OCI-LY3 (cell line): ENCODE data around the gene GSTM3.

Source experiments
- H2AFZ ChIP-seq: fragments of 200-600, 300-600 bp; shearing (Covaris generic); 2 replicates; pipeline ENCODE4 v1.6.0; 2014; ENCODE audit warnings: antibody characterized with exemption, low read depth, low read length
- H3K27ac ChIP-seq: fragments of 200-600, 300-600 bp; sonication (generic); 2 replicates; pipeline ENCODE4 v1.5.1; 2014; ENCODE audit warnings: mild to moderate bottlenecking, low read length, moderate library complexity, mixed read lengths
- H3K27me3 ChIP-seq: fragments of 200-600, 300-600 bp; sonication (generic); 2 replicates; pipeline ENCODE4 v1.6.1; 2014; ENCODE audit warnings: low read depth, low read length, mixed read lengths
- H3K36me3 ChIP-seq: fragments of 200-600, 300-600 bp; sonication (generic); replicated peaks from 2 replicates; pipeline ENCODE3; 2014; ENCODE audit warnings: low read depth, low read length, mixed read lengths
- H3K4me1 ChIP-seq: fragments of 300-600, 200-600 bp; sonication (generic); 2 replicates; pipeline ENCODE4 v1.6.1; 2014; ENCODE audit warnings: low read length, mixed read lengths
- H3K4me2 ChIP-seq: fragments of 200-600, 300-600 bp; sonication (generic); 2 replicates; pipeline ENCODE4 v1.6.1; 2014; ENCODE audit warnings: low read length, mixed read lengths
- H3K4me3 ChIP-seq: fragments of 300-600, 200-600 bp; sonication (generic); 2 replicates; pipeline ENCODE4 v1.5.1; 2014; ENCODE audit warnings: antibody characterized with exemption, mild to moderate bottlenecking, low read length, moderate library complexity
- H3K79me2 ChIP-seq: fragments of 300-600, 200-600 bp; shearing (Covaris generic); 2 replicates; pipeline ENCODE4 v1.6.1; 2014; ENCODE audit warnings: mild to moderate bottlenecking, low read length, mixed read lengths
- H3K9ac ChIP-seq: fragments of 300-600, 200-600 bp; shearing (Covaris generic); 2 replicates; pipeline ENCODE4 v1.6.0; 2014; ENCODE audit warnings: mild to moderate bottlenecking, low read length, moderate library complexity
- H3K9me3 ChIP-seq: fragments of 200-600, 300-600 bp; shearing (Covaris generic); 2 replicates; pipeline ENCODE4 v1.6.1; 2014; ENCODE audit warnings: low read length, mixed read lengths; ENCODE audit not compliant: insufficient read depth
- H4K20me1 ChIP-seq: fragments of 200-600, 300-600 bp; sonication (generic); 2 replicates; pipeline ENCODE4 v1.6.1; 2016; ENCODE audit warnings: low read length, mixed read lengths; ENCODE audit not compliant: insufficient read depth
- EZH2phosphoT487 ChIP-seq: fragments of 200-600 bp; shearing (Covaris generic); IDR thresholded peaks from 2 replicates; pipeline ENCODE4 v1.6.1; 2018; ENCODE audit warnings: antibody characterized with exemption, mixed run types, low read depth
- TF ChIP-seq, protein P1 (sequence below): fragments of 200-600, 300-600 bp; sonication (generic); IDR thresholded peaks from 2 replicates; pipeline ENCODE4 v1.5.1; 2014; ENCODE audit warnings: antibody characterized with exemption, low read length, low read depth

The GSTM3 gene

DNA sequence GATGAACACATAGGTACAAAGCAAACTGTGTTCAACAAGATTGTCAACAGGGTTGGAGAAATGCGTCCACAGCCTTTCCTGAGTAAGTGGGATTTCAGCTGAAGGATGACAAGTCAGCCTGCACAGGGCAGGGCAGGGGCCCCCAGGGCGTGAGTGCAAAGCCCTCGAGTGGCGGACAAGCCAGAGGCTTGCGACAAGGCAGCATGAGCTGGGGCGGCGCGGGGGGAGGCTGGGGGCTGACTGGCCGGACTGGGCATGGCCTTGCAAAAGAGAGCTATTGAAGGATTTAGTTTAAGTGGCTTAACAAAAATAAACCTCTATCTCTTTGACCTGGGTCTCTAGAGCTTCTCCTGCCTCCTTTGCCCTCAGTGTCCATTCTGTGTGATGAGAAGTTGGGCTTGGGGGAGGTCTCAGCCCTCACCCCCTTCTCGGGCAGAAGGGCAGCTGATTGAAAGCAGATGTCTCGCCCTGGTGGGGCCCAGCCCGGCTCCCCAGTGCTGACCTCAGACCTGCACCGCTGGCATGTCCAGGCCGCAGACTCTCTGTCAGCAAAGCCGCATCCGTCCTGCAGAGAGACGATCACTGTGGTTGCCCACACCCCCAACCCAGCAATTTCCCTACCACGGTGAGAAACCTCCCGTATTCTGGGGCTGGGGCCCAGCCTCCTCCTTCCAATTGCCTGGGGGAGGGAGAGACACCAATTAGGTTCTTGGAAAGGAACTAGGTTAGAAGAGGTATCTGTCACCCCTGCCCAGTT lies 47.2 kb upstream of the GSTM3 start:
- Histone ChIP-seq H3K9me3 (no peaks in the 10 kb centered on the region), H4K20me1 (no peaks in the 10 kb centered on the region), H3K4me2 (no peak overlapping the region), H3K4me1 (0 out of 2 replicates have a peak, but pooled peaks cover 4% of the 10 kb centered on the region), H2AFZ (no peak overlapping the region), H3K4me3 (no peak overlapping the region), H3K27me3 (no peaks in the 10 kb centered on the region), H3K36me3 (no peaks in the 10 kb centered on the region), H3K79me2 (no peaks in the 10 kb centered on the region), H3K27ac (no peak overlapping the region), H3K9ac (no peak overlapping the region)
- no peak for TF ChIP-seq EZH2phosphoT487
- TF ChIP-seq, protein P1, sequence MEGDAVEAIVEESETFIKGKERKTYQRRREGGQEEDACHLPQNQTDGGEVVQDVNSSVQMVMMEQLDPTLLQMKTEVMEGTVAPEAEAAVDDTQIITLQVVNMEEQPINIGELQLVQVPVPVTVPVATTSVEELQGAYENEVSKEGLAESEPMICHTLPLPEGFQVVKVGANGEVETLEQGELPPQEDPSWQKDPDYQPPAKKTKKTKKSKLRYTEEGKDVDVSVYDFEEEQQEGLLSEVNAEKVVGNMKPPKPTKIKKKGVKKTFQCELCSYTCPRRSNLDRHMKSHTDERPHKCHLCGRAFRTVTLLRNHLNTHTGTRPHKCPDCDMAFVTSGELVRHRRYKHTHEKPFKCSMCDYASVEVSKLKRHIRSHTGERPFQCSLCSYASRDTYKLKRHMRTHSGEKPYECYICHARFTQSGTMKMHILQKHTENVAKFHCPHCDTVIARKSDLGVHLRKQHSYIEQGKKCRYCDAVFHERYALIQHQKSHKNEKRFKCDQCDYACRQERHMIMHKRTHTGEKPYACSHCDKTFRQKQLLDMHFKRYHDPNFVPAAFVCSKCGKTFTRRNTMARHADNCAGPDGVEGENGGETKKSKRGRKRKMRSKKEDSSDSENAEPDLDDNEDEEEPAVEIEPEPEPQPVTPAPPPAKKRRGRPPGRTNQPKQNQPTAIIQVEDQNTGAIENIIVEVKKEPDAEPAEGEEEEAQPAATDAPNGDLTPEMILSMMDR, result no peak

GRCh38 chr1:109787211-109787844 lies 46.5 kb upstream of the GSTM3 start:
- H3K79me2 ChIP-seq, result no peaks in the 10 kb centered on the region
- no peaks in the 10 kb centered on the region for H3K36me3 ChIP-seq
- H3K27me3 ChIP-seq, result no peaks in the 10 kb centered on the region
- TF ChIP-seq, protein P1, result no peak
- TF ChIP-seq EZH2phosphoT487, result no peak
- H3K9me3 ChIP-seq, result no peaks in the 10 kb centered on the region
- H3K4me3 ChIP-seq, result no peak overlapping the region
- H3K9ac ChIP-seq, result no peak overlapping the region
- no peak overlapping the region for H2AFZ ChIP-seq
- no peak overlapping the region for H3K27ac ChIP-seq
- H3K4me2 ChIP-seq, result no peak overlapping the region
- H3K4me1 ChIP-seq, result 0 out of 2 replicates have a peak, but pooled peaks cover 4% of the 10 kb centered on the region
- H4K20me1 ChIP-seq, result no peaks in the 10 kb centered on the region

DNA sequence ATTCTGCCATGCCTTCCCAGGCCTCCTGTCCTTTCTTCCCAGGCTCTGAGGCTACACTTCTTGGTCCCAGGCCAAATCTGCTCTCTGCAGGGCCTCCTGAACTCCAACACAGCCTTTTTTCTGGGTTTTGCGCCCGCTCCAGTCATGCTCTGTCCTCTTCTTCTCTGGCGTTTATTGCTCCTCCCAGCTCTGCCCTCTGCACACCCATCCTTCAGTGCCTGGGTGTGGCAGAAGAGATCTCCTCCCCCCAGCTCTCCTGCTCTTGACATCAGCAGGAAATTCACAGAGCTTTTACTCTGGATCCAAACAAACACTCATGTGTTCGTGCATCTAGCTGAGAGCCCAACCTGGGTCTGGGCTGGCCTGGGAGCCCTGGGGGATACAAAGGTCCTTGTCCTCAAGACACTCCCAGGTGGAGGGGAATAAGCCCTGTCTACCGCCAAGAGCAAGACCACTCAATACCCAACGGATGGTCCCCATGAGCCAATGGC lies 45.7 kb upstream of the GSTM3 start:
- Histone ChIP-seq H3K79me2 (no peaks in the 10 kb centered on the region), H3K4me1 (0 out of 2 replicates have a peak, but pooled peaks cover 4% of the 10 kb centered on the region), H3K36me3 (no peaks in the 10 kb centered on the region), H3K9me3 (no peaks in the 10 kb centered on the region), H3K4me2 (no peak overlapping the region), H4K20me1 (no peaks in the 10 kb centered on the region), H2AFZ (no peak overlapping the region), H3K9ac (no peak overlapping the region), H3K27ac (no peak overlapping the region), H3K4me3 (no peak overlapping the region), H3K27me3 (no peaks in the 10 kb centered on the region)
- no peak for TF ChIP-seq EZH2phosphoT487
- TF ChIP-seq, protein P1, result no peak

DNA sequence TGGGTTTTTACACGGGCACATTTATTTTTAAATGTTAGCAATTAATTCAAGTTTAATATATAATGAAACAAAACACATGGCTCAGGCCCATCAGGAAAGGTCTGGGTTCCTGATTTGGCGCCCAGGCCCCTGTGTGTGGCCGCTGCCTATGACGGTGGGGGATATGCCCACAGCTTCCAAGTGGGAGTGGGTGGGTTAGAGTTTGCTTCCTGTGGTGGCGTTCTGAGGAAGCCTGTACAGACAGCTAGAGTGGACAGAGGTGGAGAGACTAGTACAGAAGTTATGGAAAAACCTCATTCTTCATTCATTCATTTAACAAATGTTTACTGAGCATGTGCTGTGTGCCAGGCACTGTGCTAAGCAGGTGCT lies 45.3 kb upstream of the GSTM3 start:
- Histone ChIP-seq H3K27ac (no peak overlapping the region), H3K4me1 (0 out of 2 replicates have a peak, but pooled peaks cover 4% of the 10 kb centered on the region), H2AFZ (no peak overlapping the region), H3K9ac (no peak overlapping the region), H3K36me3 (no peaks in the 10 kb centered on the region), H3K79me2 (no peaks in the 10 kb centered on the region), H3K4me2 (no peak overlapping the region), H3K9me3 (no peaks in the 10 kb centered on the region), H3K4me3 (no peak overlapping the region), H3K27me3 (no peaks in the 10 kb centered on the region), H4K20me1 (no peaks in the 10 kb centered on the region)
- no peak for TF ChIP-seq EZH2phosphoT487
- TF ChIP-seq, protein P1, result no peak
